ENCODE data around the gene TUT7.

The TUT7 gene

DNA sequence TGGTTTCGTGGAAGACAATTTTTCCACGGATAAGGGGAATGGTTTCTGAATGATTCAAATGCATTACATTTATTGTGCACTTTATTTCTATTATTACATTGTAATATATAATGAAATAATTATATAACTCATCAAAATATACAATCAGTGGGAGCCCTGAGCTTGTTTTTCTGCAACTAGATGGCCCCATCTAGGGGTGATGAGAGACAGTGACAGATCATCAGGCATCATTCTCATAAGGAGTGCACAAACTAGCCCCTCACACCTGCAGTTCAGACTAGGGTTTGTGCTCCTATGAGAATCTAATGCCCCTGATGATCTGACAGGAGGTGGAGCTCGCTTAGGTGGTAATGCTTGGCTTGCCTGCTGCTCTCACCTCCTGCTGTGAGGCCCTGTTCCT lies 78.2 kb downstream of the TUT7 start:
- Histone ChIP-seq H3K36me3 (peaks cover 33% of the 10 kb centered on the region), H3K4me3 (ENCODE audit: low read depth, low read length) (no peak overlapping the region), H3K27ac (no peak overlapping the region), H3K27me3 (ENCODE audit: insufficient read depth, low read depth, severe bottlenecking) (no peaks in the 10 kb centered on the region), H3K9me3 (ENCODE audit: severe bottlenecking) (no peaks in the 10 kb centered on the region)
- DNase-seq = no peak
- TF ChIP-seq, protein P1, sequence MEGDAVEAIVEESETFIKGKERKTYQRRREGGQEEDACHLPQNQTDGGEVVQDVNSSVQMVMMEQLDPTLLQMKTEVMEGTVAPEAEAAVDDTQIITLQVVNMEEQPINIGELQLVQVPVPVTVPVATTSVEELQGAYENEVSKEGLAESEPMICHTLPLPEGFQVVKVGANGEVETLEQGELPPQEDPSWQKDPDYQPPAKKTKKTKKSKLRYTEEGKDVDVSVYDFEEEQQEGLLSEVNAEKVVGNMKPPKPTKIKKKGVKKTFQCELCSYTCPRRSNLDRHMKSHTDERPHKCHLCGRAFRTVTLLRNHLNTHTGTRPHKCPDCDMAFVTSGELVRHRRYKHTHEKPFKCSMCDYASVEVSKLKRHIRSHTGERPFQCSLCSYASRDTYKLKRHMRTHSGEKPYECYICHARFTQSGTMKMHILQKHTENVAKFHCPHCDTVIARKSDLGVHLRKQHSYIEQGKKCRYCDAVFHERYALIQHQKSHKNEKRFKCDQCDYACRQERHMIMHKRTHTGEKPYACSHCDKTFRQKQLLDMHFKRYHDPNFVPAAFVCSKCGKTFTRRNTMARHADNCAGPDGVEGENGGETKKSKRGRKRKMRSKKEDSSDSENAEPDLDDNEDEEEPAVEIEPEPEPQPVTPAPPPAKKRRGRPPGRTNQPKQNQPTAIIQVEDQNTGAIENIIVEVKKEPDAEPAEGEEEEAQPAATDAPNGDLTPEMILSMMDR (IDR thresholded peaks at IDR 0.05; ENCODE audit: low read depth, low read length) = 0 out of 2 replicates have a peak, but pooled peaks have one; percentile 26

DNA sequence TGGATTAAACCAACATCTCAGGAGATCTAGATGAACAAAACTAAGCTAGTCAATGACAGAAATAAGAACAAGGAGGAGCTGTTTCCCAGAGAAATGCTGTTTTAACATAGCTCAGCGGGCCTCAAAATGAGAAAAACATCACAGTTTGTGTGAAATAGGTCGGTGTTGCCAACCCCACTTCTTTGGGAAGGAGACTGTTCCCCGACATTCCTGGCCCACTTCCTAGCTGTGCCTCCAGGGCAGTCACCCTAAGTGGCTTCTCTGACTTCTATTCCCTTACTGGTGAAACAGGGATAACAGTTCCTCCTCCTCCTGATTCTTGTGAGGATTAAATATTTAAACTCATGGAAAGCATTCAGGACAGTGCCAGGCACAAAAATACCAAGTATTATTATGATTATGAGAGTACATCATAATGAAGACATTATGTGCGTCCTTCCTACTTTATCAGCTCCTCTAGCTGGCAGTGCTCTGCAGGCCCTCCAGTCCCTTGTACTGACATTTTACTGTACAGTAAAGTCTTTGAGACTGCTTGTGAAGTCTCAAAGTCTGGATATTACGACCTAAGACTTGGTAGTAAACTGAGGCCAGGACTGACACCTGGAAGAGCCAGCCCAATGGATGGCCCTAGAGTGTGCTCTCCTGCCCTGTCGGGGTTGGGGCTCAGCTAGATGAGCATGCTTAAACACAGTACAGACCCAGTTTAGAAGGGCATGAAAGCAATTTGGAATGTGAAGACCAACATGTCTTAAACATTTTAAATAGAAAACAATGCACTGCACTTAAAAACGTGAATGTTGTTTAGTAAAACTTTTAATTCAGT lies 79.2 kb downstream of the TUT7 start:
- Histone ChIP-seq H3K9me3 (ENCODE audit: severe bottlenecking) (no peaks in the 10 kb centered on the region), H3K4me3 (ENCODE audit: low read depth, low read length) (no peak overlapping the region), H3K36me3 (peaks cover 34% of the 10 kb centered on the region), H3K27ac (no peak overlapping the region), H3K27me3 (ENCODE audit: insufficient read depth, low read depth, severe bottlenecking) (no peaks in the 10 kb centered on the region)
- TF ChIP-seq, protein P1 (IDR thresholded peaks at IDR 0.05; ENCODE audit: low read depth, low read length) = no peak
- no peak for DNase-seq

- H3K27me3 ChIP-seq (ENCODE audit: insufficient read depth, low read depth, severe bottlenecking) = no peaks in the 10 kb centered on the region
- peaks cover 24% of the 10 kb centered on the region for H3K36me3 ChIP-seq
- TF ChIP-seq, protein P1 (IDR thresholded peaks at IDR 0.05; ENCODE audit: low read depth, low read length) = no peak
- H3K9me3 ChIP-seq (ENCODE audit: severe bottlenecking) = no peaks in the 10 kb centered on the region
- no peak overlapping the region for H3K4me3 ChIP-seq (ENCODE audit: low read depth, low read length)
- DNase-seq = no peak
- no peak overlapping the region for H3K27ac ChIP-seq
Measured at GRCh38 chr9:86272221-86272620, 82.0 kb downstream of the TUT7 start.

- no peaks in the 10 kb centered on the region for H3K27me3 ChIP-seq (ENCODE audit: insufficient read depth, low read depth, severe bottlenecking)
- no peak overlapping the region for H3K27ac ChIP-seq
- TF ChIP-seq, protein P1 (IDR thresholded peaks at IDR 0.05; ENCODE audit: low read depth, low read length) = no peak
- no peak for DNase-seq
- no peak overlapping the region for H3K4me3 ChIP-seq (ENCODE audit: low read depth, low read length)
- peaks cover 10% of the 10 kb centered on the region for H3K36me3 ChIP-seq
- no peaks in the 10 kb centered on the region for H3K9me3 ChIP-seq (ENCODE audit: severe bottlenecking)
Measured at GRCh38 chr9:86263876-86264275, 90.3 kb downstream of the TUT7 start.

- Histone ChIP-seq H3K36me3 (peaks cover 10% of the 10 kb centered on the region), H3K27me3 (ENCODE audit: insufficient read depth, low read depth, severe bottlenecking) (no peaks in the 10 kb centered on the region)
- TF ChIP-seq, protein P1 (IDR thresholded peaks at IDR 0.05; ENCODE audit: low read depth, low read length) = no peak
Measured at GRCh38 chr9:86262492-86262891, 91.7 kb downstream of the TUT7 start.

More at GRCh38 chr9:86262492-86262891, 91.7 kb downstream of the TUT7 start:
- H3K4me3 ChIP-seq (ENCODE audit: low read depth, low read length) = no peak overlapping the region
- DNase-seq = no peak
- H3K9me3 ChIP-seq (ENCODE audit: severe bottlenecking) = no peaks in the 10 kb centered on the region
- no peak overlapping the region for H3K27ac ChIP-seq
